ENCODE data around the gene CNEP1R1. TPM values are rescaled to one million over a fixed set of nuclear protein-coding genes. Genes with fewer than 3 reads are reported as not detected.

Gene CNEP1R1
- total RNA-seq, 1 donor from 2014 or later = 23.4 TPM

DNA sequence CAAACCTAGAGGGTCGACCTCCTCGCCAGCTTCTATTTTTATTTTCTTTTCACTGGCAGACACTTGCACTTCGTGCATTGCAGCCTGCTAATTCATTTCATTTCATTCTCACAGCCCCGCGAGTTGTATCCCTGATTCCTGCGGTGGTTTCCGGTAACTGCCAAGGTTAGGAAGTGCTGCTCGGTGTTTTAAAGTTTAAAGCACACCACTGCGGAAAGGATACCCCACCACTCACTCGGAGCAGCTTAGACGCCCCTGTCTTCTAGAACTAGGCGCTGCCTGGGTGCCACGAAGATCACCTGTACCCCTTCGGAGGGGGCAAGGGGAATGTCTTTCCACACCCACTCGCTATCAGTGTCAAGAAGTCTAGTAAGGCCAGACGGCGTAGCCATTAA, 509 bp downstream of the CNEP1R1 start:
- peaks cover 18% of the 10 kb centered on the region for H3K4me1 Mint-ChIP-seq (ENCODE audit: low read depth)
- intact Hi-C loops (cut with micrococcal nuclease) = loop anchor here (1.0 to 10.0 kb wide), 6 partner anchors 40 to 781 kb away; partner anchors contain the start of genes CYLD and HEATR3
- H3K27me3 Mint-ChIP-seq (ENCODE audit: low read depth) = peaks cover 4% of the 10 kb centered on the region
- DNase-seq (ENCODE audit: low spot score) = peak; percentile 18
- H3K9me3 Mint-ChIP-seq = no peaks in the 10 kb centered on the region
- H3K27ac Mint-ChIP-seq = peak overlapping the region; percentile 76
- H3K4me3 Mint-ChIP-seq (ENCODE audit: low read depth) = peak overlapping the region; percentile 95
- peaks cover 18% of the 10 kb centered on the region for H3K36me3 Mint-ChIP-seq (ENCODE audit: low read depth)

DNA sequence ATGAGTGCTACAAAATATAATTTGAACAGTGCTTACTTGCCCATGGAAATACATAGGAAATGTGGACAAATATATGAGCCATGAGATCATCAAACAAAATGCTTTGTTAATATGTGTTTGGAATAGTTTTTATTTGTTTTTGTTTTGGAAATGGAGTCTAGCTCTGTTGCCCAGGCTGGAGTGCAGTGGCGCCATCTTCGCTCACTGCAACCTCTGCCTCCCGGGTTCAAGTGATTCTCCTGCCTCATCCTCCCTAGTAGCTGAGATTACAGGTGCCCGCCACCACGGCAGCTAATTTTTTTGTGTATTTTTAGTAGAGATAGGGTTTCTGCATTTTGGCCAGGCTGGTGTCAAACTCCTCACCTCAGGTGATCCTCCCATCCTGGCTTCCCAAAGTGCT, 2.8 kb downstream of the CNEP1R1 start:
- DNase-seq (ENCODE audit: low spot score) = no peak
- H3K4me1 Mint-ChIP-seq (ENCODE audit: low read depth) = peaks cover 18% of the 10 kb centered on the region
- no peak overlapping the region for H3K27ac Mint-ChIP-seq
- intact Hi-C loops (cut with micrococcal nuclease) = loop anchor here (10.0 kb wide), 2 partner anchors 307 to 717 kb away; partner anchors contain the start of gene CYLD
- H3K27me3 Mint-ChIP-seq (ENCODE audit: low read depth) = no peaks in the 10 kb centered on the region
- H3K4me3 Mint-ChIP-seq (ENCODE audit: low read depth) = no peak overlapping the region
- H3K9me3 Mint-ChIP-seq = no peaks in the 10 kb centered on the region
- peaks cover 35% of the 10 kb centered on the region for H3K36me3 Mint-ChIP-seq (ENCODE audit: low read depth)

DNA sequence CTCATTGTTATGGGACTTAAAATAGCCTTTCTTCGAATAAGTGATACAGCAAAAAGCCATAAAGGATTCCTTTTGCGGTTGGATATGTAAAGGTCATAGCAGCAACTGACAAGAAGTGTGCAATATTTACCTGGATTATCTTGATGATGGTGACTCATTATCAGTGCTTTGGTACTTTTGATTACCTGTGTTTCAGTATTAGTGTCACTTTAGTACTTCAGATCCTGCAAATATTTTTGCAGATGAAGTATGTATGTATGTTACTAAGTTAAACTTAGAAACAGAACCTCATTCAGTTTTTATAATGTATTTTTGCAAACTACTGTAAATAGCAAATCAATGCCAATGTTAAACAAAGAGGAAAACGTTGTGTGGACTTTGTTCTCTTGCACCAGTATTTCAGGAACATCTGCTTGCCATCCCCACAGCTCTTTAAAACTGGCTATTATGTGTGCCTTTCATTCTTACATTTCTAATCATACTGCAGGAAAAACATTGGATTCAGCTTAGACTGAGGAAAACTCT, 10.5 kb downstream of the CNEP1R1 start:
- H3K4me1 Mint-ChIP-seq (ENCODE audit: low read depth) = peaks cover 11% of the 10 kb centered on the region
- H3K9me3 Mint-ChIP-seq = no peaks in the 10 kb centered on the region
- intact Hi-C loops (cut with micrococcal nuclease) = no loop called here
- H3K4me3 Mint-ChIP-seq (ENCODE audit: low read depth) = no peak overlapping the region
- H3K27me3 Mint-ChIP-seq (ENCODE audit: low read depth) = no peaks in the 10 kb centered on the region
- DNase-seq (ENCODE audit: low spot score) = no peak
- H3K36me3 Mint-ChIP-seq (ENCODE audit: low read depth) = peaks cover 51% of the 10 kb centered on the region
- no peak overlapping the region for H3K27ac Mint-ChIP-seq

- Mint-ChIP-seq H3K9me3 (no peaks in the 10 kb centered on the region), H3K4me1 (ENCODE audit: low read depth) (peaks cover 11% of the 10 kb centered on the region), H3K27ac (no peak overlapping the region), H3K27me3 (ENCODE audit: low read depth) (no peaks in the 10 kb centered on the region), H3K4me3 (ENCODE audit: low read depth) (no peak overlapping the region), H3K36me3 (ENCODE audit: low read depth) (peaks cover 44% of the 10 kb centered on the region)
- no peak for DNase-seq (ENCODE audit: low spot score)
- intact Hi-C loops (cut with micrococcal nuclease) = no loop called here
Observed at GRCh38 chr16:50036426-50036825, 11.4 kb downstream of the CNEP1R1 start.

GRCh38 chr16:50037662-50038220, 12.7 kb downstream of the CNEP1R1 start:
- intact Hi-C loops (cut with micrococcal nuclease) = no loop called here
- no peak overlapping the region for H3K27ac Mint-ChIP-seq
- H3K9me3 Mint-ChIP-seq = no peaks in the 10 kb centered on the region
- H3K4me3 Mint-ChIP-seq (ENCODE audit: low read depth) = no peak overlapping the region
- no peak for DNase-seq (ENCODE audit: low spot score)
- H3K4me1 Mint-ChIP-seq (ENCODE audit: low read depth) = peaks cover 11% of the 10 kb centered on the region
- peaks cover 3% of the 10 kb centered on the region for H3K27me3 Mint-ChIP-seq (ENCODE audit: low read depth)
- peaks cover 35% of the 10 kb centered on the region for H3K36me3 Mint-ChIP-seq (ENCODE audit: low read depth)

GRCh38 chr16:50038286-50038685, 13.3 kb downstream of the CNEP1R1 start:
- H3K9me3 Mint-ChIP-seq = no peaks in the 10 kb centered on the region
- peaks cover 7% of the 10 kb centered on the region for H3K27me3 Mint-ChIP-seq (ENCODE audit: low read depth)
- peaks cover 11% of the 10 kb centered on the region for H3K4me1 Mint-ChIP-seq (ENCODE audit: low read depth)
- H3K4me3 Mint-ChIP-seq (ENCODE audit: low read depth) = no peak overlapping the region
- peaks cover 33% of the 10 kb centered on the region for H3K36me3 Mint-ChIP-seq (ENCODE audit: low read depth)
- peak overlapping the region; percentile 24 for H3K27ac Mint-ChIP-seq
- no peak for DNase-seq (ENCODE audit: low spot score)
- intact Hi-C loops (cut with micrococcal nuclease) = no loop called here

- no peak overlapping the region for H3K4me3 Mint-ChIP-seq (ENCODE audit: low read depth)
Observed at GRCh38 chr16:50038756-50039529, 13.9 kb downstream of the CNEP1R1 start.

DNA sequence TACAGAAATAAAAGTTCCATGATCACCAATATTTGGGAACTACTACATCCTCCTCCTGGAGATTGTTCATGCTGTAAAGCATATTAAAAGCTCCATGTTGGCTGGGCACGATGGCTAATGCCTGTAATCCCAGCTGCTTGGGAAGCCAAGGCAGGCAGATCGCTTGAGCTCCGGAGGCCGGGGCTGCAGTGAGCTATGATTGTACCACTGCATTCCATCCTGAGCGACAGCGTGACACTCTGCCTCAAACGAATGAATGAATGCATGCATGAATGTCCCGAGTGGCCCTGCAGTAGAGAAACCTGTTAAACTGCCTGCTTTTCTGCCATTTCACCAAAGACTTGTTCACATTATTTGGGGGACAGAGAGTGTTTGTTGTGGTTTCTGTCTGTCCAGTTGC, 15.0 kb downstream of the CNEP1R1 start:
- intact Hi-C loops (cut with micrococcal nuclease) = no loop called here
- DNase-seq (ENCODE audit: low spot score) = no peak
- Mint-ChIP-seq H3K9me3 (no peaks in the 10 kb centered on the region), H3K36me3 (ENCODE audit: low read depth) (peaks cover 25% of the 10 kb centered on the region), H3K4me1 (ENCODE audit: low read depth) (peaks cover 11% of the 10 kb centered on the region), H3K4me3 (ENCODE audit: low read depth) (no peak overlapping the region), H3K27me3 (ENCODE audit: low read depth) (peaks cover 14% of the 10 kb centered on the region), H3K27ac (no peak overlapping the region)

More at GRCh38 chr16:50038756-50039529, 13.9 kb downstream of the CNEP1R1 start:
- intact Hi-C loops (cut with micrococcal nuclease) = no loop called here
- Mint-ChIP-seq H3K36me3 (ENCODE audit: low read depth) (peaks cover 32% of the 10 kb centered on the region), H3K27me3 (ENCODE audit: low read depth) (peaks cover 13% of the 10 kb centered on the region), H3K9me3 (no peaks in the 10 kb centered on the region), H3K27ac (no peak overlapping the region), H3K4me1 (ENCODE audit: low read depth) (peaks cover 11% of the 10 kb centered on the region)
- no peak for DNase-seq (ENCODE audit: low spot score)

DNA sequence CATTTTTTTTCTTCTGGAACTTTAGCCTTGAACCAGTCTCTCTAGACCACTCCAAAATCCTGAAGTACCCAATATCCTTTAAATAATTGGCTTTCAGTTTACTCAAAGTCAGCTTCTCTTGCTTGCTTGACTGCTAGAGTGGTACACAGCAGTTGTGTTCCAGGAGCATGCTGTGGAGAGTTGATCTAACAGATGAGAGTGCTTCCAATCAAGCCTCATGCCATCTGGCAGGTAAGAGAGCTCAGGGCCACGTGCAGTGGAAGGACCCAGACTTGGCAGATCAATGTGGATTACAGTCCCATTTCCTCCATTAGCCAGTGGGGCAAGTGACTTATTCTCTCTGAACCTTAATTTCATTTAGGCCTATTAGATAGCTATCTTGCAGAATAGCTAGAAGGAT, 15.7 kb downstream of the CNEP1R1 start:
- Mint-ChIP-seq H3K4me3 (ENCODE audit: low read depth) (no peak overlapping the region), H3K4me1 (ENCODE audit: low read depth) (peaks cover 11% of the 10 kb centered on the region), H3K9me3 (no peaks in the 10 kb centered on the region), H3K27ac (no peak overlapping the region), H3K36me3 (ENCODE audit: low read depth) (peaks cover 21% of the 10 kb centered on the region), H3K27me3 (ENCODE audit: low read depth) (peaks cover 18% of the 10 kb centered on the region)
- intact Hi-C loops (cut with micrococcal nuclease) = no loop called here
- no peak for DNase-seq (ENCODE audit: low spot score)

DNA sequence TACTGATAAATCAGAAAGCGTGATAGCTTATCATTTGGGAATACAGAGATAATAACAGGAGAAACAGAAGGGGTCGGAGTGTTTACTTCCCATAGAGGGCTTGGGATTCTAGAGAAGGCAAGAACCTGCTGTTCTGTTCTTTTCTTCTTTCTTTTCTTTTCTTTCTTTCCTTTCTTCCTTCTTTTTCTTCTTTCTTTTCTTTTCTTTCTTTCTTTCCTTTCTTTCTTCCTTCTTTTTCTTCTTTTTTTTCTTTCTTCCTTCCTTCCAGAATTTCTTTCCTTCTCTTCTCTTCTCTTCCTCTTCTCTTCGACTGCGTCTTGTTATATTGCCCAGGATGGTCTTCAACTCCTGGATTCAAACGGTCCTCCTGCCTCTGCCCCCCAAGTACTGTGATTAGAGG, 18.3 kb downstream of the CNEP1R1 start:
- Mint-ChIP-seq H3K27me3 (ENCODE audit: low read depth) (peaks cover 19% of the 10 kb centered on the region), H3K36me3 (ENCODE audit: low read depth) (peaks cover 6% of the 10 kb centered on the region), H3K9me3 (no peaks in the 10 kb centered on the region), H3K4me1 (ENCODE audit: low read depth) (peaks cover 6% of the 10 kb centered on the region), H3K4me3 (ENCODE audit: low read depth) (no peak overlapping the region), H3K27ac (no peak overlapping the region)
- intact Hi-C loops (cut with micrococcal nuclease) = no loop called here
- no peak for DNase-seq (ENCODE audit: low spot score)

- no peaks in the 10 kb centered on the region for H3K4me1 Mint-ChIP-seq (ENCODE audit: low read depth)
- H3K9me3 Mint-ChIP-seq = no peaks in the 10 kb centered on the region
Observed at GRCh38 chr16:50045412-50045811, 20.4 kb downstream of the CNEP1R1 start.

DNA sequence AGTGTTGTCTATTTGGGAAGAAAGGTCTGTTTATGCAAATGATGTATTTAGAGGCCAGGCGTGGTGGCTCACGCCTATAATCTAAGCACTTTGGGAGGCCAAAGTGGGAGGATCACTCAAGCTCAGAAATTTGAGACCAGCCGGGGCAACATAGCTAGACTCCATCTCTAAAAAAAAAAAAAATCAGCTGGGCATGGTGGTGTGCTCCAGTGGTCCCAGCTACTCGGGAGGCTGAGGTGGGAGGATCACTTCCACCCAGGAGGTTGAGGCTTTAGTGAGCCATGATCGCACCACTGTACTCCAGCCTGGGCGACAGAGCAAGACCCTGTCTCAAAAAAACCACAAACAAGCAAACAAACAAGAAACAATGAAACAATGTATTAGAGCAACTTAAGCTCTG, 21.8 kb downstream of the CNEP1R1 start:
- Mint-ChIP-seq H3K27me3 (ENCODE audit: low read depth) (peaks cover 27% of the 10 kb centered on the region), H3K27ac (no peak overlapping the region), H3K4me3 (ENCODE audit: low read depth) (no peak overlapping the region), H3K4me1 (ENCODE audit: low read depth) (no peaks in the 10 kb centered on the region), H3K9me3 (no peaks in the 10 kb centered on the region), H3K36me3 (ENCODE audit: low read depth) (no peaks in the 10 kb centered on the region)
- intact Hi-C loops (cut with micrococcal nuclease) = no loop called here
- no peak for DNase-seq (ENCODE audit: low spot score)

More at GRCh38 chr16:50045412-50045811, 20.4 kb downstream of the CNEP1R1 start:
- DNase-seq (ENCODE audit: low spot score) = no peak
- intact Hi-C loops (cut with micrococcal nuclease) = no loop called here
- Mint-ChIP-seq H3K4me3 (ENCODE audit: low read depth) (no peak overlapping the region), H3K27ac (no peak overlapping the region), H3K27me3 (ENCODE audit: low read depth) (peaks cover 20% of the 10 kb centered on the region), H3K36me3 (ENCODE audit: low read depth) (no peaks in the 10 kb centered on the region)

- DNase-seq (ENCODE audit: low spot score) = no peak
- intact Hi-C loops (cut with micrococcal nuclease) = no loop called here
- H3K27ac Mint-ChIP-seq = no peak overlapping the region
- no peaks in the 10 kb centered on the region for H3K36me3 Mint-ChIP-seq (ENCODE audit: low read depth)
- no peak overlapping the region for H3K4me3 Mint-ChIP-seq (ENCODE audit: low read depth)
- peaks cover 26% of the 10 kb centered on the region for H3K27me3 Mint-ChIP-seq (ENCODE audit: low read depth)
- H3K4me1 Mint-ChIP-seq (ENCODE audit: low read depth) = no peaks in the 10 kb centered on the region
- H3K9me3 Mint-ChIP-seq = peaks cover 4% of the 10 kb centered on the region
Observed at GRCh38 chr16:50047864-50048263, 22.8 kb downstream of the CNEP1R1 start.

All from activated T-helper 2 cell treated with anti-CD3 and anti-CD28 coated beads, Interferon-gamma antibody, Interleukin-2, Interleukin-4, amounts not matched to agents 10 μg/mL and 5 μg/mL and 100 μg/mL, durations not matched to agents 14 hours and 24 hours and 36 hours (primary cell).